Stimulated activated naive CD8-positive, alpha-beta T cell treated with anti-CD3 and anti-CD28 coated beads, Interleukin-15, Interleukin-2, amounts not matched to agents 100 ng/mL and 50 ng/mL, for 24 hours (primary cell): ENCODE data around the gene SLC26A6.

Experiments used
- H3K27ac Mint-ChIP-seq: one replicate; pipeline ENCODE4 v1.8.0; 2021; ENCODE audit warnings: mild to moderate bottlenecking, mixed read lengths
- H3K27me3 Mint-ChIP-seq: one replicate; pipeline ENCODE4 v1.8.0; 2021; ENCODE audit warnings: mixed read lengths
- H3K36me3 Mint-ChIP-seq: one replicate; pipeline ENCODE4 v1.8.0; 2021; ENCODE audit warnings: low read depth, mixed read lengths
- H3K4me1 Mint-ChIP-seq: one replicate; pipeline ENCODE4 v1.8.0; 2021; ENCODE audit warnings: low read depth, mixed read lengths
- H3K4me3 Mint-ChIP-seq: one replicate; pipeline ENCODE4 v1.8.0; 2021; ENCODE audit warnings: mild to moderate bottlenecking, mixed read lengths
- H3K9me3 Mint-ChIP-seq: one replicate; pipeline ENCODE4 v1.8.0; 2021; ENCODE audit warnings: mixed read lengths

Gene SLC26A6

GRCh38 chr3:48600711-48601621 lies 34.3 kb downstream of the SLC26A6 start:
- Mint-ChIP-seq H3K36me3 (peaks cover 68% of the 10 kb centered on the region), H3K27me3 (no peaks in the 10 kb centered on the region), H3K4me3 (no peak overlapping the region), H3K27ac (no peak overlapping the region), H3K9me3 (no peaks in the 10 kb centered on the region), H3K4me1 (peaks cover 3% of the 10 kb centered on the region)

GRCh38 chr3:48599509-48600285 lies 35.6 kb downstream of the SLC26A6 start:
- peaks cover 57% of the 10 kb centered on the region for H3K36me3 Mint-ChIP-seq

GRCh38 chr3:48599077-48599501 lies 36.2 kb downstream of the SLC26A6 start:
- H3K4me3 Mint-ChIP-seq: no peak overlapping the region
- H3K27me3 Mint-ChIP-seq: peaks cover 6% of the 10 kb centered on the region
- no peak overlapping the region for H3K27ac Mint-ChIP-seq
- H3K36me3 Mint-ChIP-seq: peaks cover 51% of the 10 kb centered on the region
- no peaks in the 10 kb centered on the region for H3K9me3 Mint-ChIP-seq
- peaks cover 8% of the 10 kb centered on the region for H3K4me1 Mint-ChIP-seq

More at GRCh38 chr3:48599509-48600285, 35.6 kb downstream of the SLC26A6 start:
- no peaks in the 10 kb centered on the region for H3K9me3 Mint-ChIP-seq
- H3K27me3 Mint-ChIP-seq: no peaks in the 10 kb centered on the region
- H3K27ac Mint-ChIP-seq: no peak overlapping the region
- peaks cover 5% of the 10 kb centered on the region for H3K4me1 Mint-ChIP-seq
- H3K4me3 Mint-ChIP-seq: no peak overlapping the region

GRCh38 chr3:48598323-48599076 lies 36.8 kb downstream of the SLC26A6 start:
- H3K4me1 Mint-ChIP-seq: peaks cover 8% of the 10 kb centered on the region
- H3K27ac Mint-ChIP-seq: no peak overlapping the region
- H3K9me3 Mint-ChIP-seq: no peaks in the 10 kb centered on the region
- H3K4me3 Mint-ChIP-seq: no peak overlapping the region
- H3K36me3 Mint-ChIP-seq: peaks cover 47% of the 10 kb centered on the region
- H3K27me3 Mint-ChIP-seq: peaks cover 11% of the 10 kb centered on the region

- H3K4me3 Mint-ChIP-seq: no peak overlapping the region
- H3K36me3 Mint-ChIP-seq: peaks cover 38% of the 10 kb centered on the region
- H3K27me3 Mint-ChIP-seq: peaks cover 16% of the 10 kb centered on the region
- no peak overlapping the region for H3K27ac Mint-ChIP-seq
- H3K4me1 Mint-ChIP-seq: peaks cover 8% of the 10 kb centered on the region
- H3K9me3 Mint-ChIP-seq: no peaks in the 10 kb centered on the region
Measured at GRCh38 chr3:48597408-48597800, 37.9 kb downstream of the SLC26A6 start.

GRCh38 chr3:48596676-48597407 lies 38.4 kb downstream of the SLC26A6 start:
- H3K4me1 Mint-ChIP-seq: peaks cover 8% of the 10 kb centered on the region
- peaks cover 16% of the 10 kb centered on the region for H3K27me3 Mint-ChIP-seq
- H3K36me3 Mint-ChIP-seq: peaks cover 35% of the 10 kb centered on the region
- H3K27ac Mint-ChIP-seq: no peak overlapping the region
- no peak overlapping the region for H3K4me3 Mint-ChIP-seq
- no peaks in the 10 kb centered on the region for H3K9me3 Mint-ChIP-seq

- H3K4me3 Mint-ChIP-seq: no peak overlapping the region
- H3K27ac Mint-ChIP-seq: no peak overlapping the region
- H3K9me3 Mint-ChIP-seq: no peaks in the 10 kb centered on the region
- H3K27me3 Mint-ChIP-seq: peaks cover 17% of the 10 kb centered on the region
- H3K4me1 Mint-ChIP-seq: peaks cover 8% of the 10 kb centered on the region
- H3K36me3 Mint-ChIP-seq: peaks cover 28% of the 10 kb centered on the region
Measured at GRCh38 chr3:48596157-48596556, 39.1 kb downstream of the SLC26A6 start.

- Mint-ChIP-seq H3K27me3 (peaks cover 22% of the 10 kb centered on the region), H3K27ac (no peak overlapping the region), H3K4me3 (no peak overlapping the region), H3K4me1 (peaks cover 8% of the 10 kb centered on the region), H3K9me3 (no peaks in the 10 kb centered on the region), H3K36me3 (peaks cover 24% of the 10 kb centered on the region)
Measured at GRCh38 chr3:48595526-48596121, 39.6 kb downstream of the SLC26A6 start.

- no peak within 1 kb of the TSS for H3K4me3 Mint-ChIP-seq
- peaks cover 25% of the 10 kb centered on the region for H3K27me3 Mint-ChIP-seq
- H3K36me3 Mint-ChIP-seq: peaks cover 18% of the 10 kb centered on the region
- H3K9me3 Mint-ChIP-seq: no peaks in the 10 kb centered on the region
- no peak within 1 kb of the TSS for H3K27ac Mint-ChIP-seq
- H3K4me1 Mint-ChIP-seq: peaks cover 8% of the 10 kb centered on the region
Measured at GRCh38 chr3:48595075-48595525, 40.2 kb downstream of the SLC26A6 start, which contains the start of gene COL7A1. Gene COL7A1 (minus strand): TSS chr3:48595329. CDS start chr3:48595159, 170 bp downstream.

GRCh38 chr3:48594417-48595049 lies 40.7 kb downstream of the SLC26A6 start:
- Mint-ChIP-seq H3K4me3 (no peak overlapping the region), H3K27ac (no peak overlapping the region), H3K27me3 (peaks cover 29% of the 10 kb centered on the region), H3K36me3 (peaks cover 16% of the 10 kb centered on the region), H3K9me3 (no peaks in the 10 kb centered on the region), H3K4me1 (peaks cover 8% of the 10 kb centered on the region)

- Mint-ChIP-seq H3K27me3 (peaks cover 37% of the 10 kb centered on the region), H3K9me3 (no peaks in the 10 kb centered on the region), H3K4me3 (no peak overlapping the region), H3K4me1 (peaks cover 8% of the 10 kb centered on the region), H3K36me3 (peaks cover 9% of the 10 kb centered on the region), H3K27ac (no peak overlapping the region)
Measured at GRCh38 chr3:48593337-48593736, 41.9 kb downstream of the SLC26A6 start.

- Mint-ChIP-seq H3K36me3 (peaks cover 5% of the 10 kb centered on the region), H3K9me3 (no peaks in the 10 kb centered on the region), H3K4me3 (no peak overlapping the region), H3K27ac (no peak overlapping the region), H3K4me1 (peaks cover 8% of the 10 kb centered on the region), H3K27me3 (peaks cover 38% of the 10 kb centered on the region)
Measured at GRCh38 chr3:48592519-48593087, 42.7 kb downstream of the SLC26A6 start.

- Mint-ChIP-seq H3K27ac (no peak overlapping the region), H3K36me3 (no peaks in the 10 kb centered on the region), H3K27me3 (peaks cover 38% of the 10 kb centered on the region), H3K4me1 (peaks cover 8% of the 10 kb centered on the region), H3K4me3 (no peak overlapping the region), H3K9me3 (no peaks in the 10 kb centered on the region)
Measured at GRCh38 chr3:48591886-48592518, 43.3 kb downstream of the SLC26A6 start.
